GM18508 (cell line): Measurements from ENCODE around the gene CCN5.
"Not testable (repeated sequence)": the region's sequence is repeated elsewhere in the genome, so short reads cannot be mapped to it uniquely, and the experiment has no call there.

Experiments
- ATAC-seq: cut with Tn5 transposase; IDR thresholded peaks from one replicate; pipeline ENCODE4 v1.9.1; 2021; ENCODE audit warnings: moderate number of reproducible peaks; ENCODE audit not compliant: insufficient read depth, unreplicated experiment

Gene CCN5, protein sequence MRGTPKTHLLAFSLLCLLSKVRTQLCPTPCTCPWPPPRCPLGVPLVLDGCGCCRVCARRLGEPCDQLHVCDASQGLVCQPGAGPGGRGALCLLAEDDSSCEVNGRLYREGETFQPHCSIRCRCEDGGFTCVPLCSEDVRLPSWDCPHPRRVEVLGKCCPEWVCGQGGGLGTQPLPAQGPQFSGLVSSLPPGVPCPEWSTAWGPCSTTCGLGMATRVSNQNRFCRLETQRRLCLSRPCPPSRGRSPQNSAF

DNA sequence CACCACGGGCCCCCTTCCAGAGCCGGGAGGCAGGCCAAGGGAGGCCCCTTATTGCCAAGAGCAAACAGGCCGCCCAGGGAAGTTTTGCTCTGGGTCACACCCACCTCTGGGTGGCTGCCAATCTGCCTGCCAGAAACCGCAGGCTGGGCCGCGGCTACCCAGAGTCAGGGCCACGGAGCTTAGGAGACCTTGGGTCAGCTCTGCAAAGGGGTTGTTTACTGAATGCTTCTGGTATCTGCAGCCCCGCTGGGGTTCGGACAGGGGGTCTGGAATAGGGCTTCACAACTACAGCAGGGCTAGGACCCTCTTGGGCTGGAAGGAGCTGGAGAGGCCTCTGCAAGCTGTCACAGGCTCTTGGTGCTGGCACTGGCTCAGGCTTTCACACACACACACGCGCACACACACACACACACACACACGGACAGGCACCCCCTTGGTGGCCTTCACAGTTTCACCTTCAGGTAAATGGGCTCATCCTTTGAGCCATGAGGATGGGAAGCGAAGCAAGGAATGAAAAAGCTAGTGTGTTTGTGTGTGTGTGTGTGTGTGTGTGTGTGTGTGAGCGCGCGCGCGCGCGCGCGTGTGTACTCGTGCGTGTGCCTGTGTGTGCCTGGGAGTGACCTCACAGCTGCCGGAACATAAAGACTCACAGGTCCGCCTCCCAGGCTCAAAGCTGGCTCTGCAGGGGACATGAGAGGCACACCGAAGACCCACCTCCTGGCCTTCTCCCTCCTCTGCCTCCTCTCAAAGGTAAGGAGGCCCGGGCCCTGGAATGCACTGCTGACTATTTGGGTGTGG lies at the start of gene CCN5:
Gene CCN5, plus strand, starts transcription at position 669 of the 798 bp plus-strand sequence. Its CDS starts 22 bp downstream, at position 691.
- ATAC-seq = no peak

DNA sequence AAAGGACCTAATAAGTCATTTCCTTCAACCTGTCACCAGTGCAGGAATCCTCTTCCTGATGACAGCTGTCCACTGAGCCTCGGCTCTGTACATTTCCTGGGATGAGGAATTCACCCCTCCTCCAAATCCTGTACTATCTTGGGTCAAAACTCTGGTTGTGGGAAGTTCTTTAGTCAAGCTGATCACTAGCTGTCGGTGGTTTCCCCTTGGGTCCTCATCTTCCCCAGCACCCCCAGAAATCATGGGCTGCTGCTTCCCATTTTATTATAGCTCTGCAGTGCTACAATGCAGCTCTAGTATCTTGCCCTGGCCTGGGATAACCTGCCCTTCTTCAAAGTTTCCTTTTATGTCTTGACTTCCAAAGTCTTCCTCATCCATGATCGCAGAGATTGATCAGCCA lies 49.1 kb upstream of the CCN5 start:
- no peak for ATAC-seq

DNA sequence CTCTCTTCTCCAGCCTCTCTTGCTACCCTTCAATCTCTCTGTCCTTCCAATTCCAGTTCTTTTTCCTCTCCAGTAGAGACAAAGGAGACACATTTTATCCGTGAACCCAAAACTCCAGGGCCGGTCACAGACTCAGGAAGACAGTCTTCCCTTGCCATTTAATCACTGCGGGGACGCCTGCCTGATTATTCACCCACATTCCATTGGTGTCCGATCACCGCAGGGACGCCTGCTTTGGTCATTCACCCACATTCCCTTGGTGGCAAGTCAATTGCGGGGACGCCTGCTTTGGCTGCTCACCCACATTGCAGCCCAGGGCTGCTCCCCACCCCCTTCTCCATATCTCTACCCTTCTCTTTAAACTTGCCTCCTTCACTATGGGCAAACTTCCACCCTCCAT lies 44.3 kb upstream of the CCN5 start:
- not testable (repeated sequence) for ATAC-seq

DNA sequence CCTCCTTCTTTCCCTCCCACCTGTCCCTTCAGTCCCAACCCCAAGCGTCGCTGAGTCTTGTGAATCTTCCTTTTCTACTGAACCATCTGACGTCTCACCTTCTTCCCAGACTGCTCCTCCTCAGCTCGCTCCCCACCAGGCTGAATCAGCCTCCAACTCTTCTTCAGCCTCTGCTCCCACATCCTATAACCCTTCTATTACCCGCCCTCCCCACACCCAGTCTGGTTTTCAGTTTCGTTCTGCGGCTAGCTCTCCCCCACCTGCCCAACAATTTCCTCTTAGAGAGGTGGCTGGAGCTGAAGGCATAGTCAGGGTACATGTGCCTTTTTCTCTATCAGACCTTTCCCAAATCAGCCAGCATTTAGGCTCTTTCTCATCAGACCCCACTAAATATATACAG lies 43.6 kb upstream of the CCN5 start:
- not testable (repeated sequence) for ATAC-seq

DNA sequence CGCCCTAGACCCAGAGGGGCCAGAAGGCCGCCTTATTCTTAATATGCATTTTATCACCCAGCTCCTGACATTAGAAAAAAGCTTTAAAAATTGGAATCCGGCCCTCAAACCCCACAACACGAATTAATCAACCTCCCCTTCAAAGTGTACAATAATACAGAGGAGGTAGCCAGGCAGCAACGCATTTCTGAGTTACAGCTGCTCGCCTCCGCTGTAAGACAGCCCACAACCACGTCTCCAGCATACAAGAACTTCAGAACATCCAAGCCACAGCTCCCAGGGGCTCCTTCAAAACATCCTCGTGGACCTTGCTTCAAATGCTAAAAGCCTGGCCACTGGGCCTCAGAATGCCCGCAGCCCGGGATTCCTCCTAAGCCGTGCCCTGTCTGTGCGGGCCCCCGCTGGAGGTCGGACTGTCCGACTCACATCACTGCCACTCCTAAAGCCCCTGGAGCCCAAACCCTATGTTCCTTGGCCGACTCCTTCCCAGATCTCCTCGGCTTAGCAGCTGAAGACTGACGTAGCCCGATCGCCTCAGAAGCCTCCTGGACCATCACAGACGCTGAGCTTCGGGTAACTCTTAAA lies 42.8 kb upstream of the CCN5 start:
- ATAC-seq = not testable (repeated sequence)

DNA sequence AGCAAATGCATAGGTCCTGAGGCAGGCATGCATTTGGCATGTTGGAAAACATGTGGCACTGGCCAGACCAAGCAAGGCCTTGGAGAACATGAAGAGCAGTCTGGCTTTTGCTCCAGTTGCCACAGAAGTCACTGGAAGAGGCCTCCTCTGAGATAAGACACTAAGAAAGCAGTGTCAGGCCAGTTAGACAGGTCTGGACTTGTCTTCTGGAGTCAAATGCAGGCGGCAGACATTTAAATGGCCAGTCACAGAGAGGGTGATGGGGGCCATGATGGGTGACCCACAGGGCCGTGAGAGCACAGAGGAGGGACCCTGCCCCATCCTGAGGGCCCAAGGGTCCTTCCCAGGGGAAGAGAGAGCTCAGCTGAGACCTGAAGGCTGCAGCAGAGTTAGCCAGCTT lies 36.9 kb upstream of the CCN5 start:
- no peak for ATAC-seq

DNA sequence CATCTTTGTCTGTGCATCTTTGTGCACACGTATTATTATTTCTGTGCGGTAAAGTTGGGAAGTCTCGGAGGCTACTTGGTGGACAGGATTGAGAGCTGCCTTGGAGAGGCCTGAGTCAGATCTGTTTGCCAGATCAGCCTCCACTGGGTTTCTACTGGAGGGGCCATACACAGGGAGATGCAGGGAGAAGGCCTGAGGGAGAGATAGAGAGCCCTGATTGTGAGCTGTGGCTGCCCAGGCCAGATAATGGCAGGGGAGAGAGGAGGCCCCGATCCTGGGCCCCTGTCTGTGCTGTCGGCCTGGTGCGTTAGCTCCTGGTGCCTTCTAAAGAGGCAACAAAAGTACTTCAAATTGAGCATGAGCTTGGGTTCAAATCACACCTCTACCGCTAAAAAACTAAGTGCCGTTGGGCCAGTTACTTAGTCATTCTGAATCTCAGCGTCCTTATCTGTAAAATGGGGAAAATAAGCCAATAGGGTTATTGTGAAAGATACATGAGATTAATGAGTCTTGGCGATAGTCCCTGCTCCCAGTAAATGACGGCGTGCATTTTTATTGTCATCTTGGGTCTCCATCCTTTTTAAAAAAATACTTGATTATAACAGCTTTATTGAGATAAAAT lies 36.1 kb upstream of the CCN5 start:
- ATAC-seq = no peak

DNA sequence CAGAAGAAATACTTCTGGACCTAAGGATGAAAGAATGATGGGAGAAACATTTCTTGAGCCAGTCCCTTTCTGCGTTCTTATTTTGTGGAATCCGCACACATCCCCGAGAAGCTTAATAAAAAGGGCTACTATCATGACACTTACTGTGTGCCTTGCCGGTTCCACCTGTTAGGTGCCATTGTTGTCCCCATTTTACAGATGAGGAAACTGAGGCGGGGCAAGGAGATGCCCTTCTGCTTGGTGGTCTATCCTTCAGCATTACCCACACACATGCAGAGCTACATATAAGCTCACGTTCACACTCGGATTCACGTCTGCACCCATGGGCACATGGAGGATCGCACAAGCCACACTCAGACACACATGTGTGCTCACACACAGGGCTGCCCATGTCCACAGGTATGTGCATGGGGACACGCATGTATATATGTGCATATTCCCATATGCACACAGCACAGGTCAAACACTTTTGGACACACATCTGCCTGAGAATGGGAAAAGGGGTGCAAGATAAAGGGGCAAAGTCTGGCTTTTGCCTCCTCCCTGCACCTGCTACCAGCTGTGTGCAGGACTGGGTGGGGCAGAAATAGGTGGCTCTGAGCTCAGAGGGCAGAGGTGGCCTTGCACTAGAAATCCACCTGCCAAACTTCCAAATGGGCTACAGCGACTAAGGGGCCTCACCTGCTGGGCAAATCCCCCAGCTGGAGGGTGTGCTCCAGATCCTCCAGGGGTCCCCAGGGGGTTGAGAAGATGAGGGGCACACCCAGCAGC lies 33.2 kb upstream of the CCN5 start:
- no peak for ATAC-seq

DNA sequence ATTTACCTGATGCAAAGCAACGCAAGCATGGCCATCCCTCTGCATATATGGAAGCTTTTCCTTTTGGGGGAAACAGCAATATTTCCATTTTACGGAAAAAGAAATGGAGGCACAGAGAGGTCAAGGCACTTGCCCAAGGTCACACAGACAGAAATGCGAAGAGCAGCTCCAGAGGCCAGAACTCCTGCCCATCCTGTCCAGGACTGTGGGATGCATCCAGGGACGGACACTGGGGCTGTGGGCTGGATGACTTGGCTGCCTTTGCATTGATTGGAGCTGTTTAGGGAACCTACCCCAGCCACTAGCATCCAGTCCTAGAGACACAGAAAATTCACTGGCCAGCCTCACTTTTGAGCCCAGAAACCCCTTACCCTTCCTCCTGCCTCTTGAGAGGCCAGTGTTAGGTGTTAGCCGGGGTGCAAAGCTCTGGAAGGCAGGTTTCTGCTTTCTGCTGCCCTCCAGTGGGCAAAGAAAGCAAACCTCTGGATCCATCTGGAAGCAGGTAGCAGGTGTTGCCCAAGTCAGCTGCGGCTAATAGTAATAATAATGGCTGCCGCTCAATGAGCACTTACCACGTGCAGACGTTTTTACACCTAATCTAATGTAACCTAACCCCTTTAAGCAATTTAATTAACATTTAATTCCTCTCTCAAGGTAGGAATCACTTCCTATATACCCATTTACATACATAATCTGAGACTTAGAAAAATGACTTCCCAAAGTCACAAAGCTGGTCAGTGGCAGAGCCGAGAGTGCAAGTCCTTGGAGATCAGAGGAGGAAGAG lies 31.7 kb upstream of the CCN5 start:
- no peak for ATAC-seq

DNA sequence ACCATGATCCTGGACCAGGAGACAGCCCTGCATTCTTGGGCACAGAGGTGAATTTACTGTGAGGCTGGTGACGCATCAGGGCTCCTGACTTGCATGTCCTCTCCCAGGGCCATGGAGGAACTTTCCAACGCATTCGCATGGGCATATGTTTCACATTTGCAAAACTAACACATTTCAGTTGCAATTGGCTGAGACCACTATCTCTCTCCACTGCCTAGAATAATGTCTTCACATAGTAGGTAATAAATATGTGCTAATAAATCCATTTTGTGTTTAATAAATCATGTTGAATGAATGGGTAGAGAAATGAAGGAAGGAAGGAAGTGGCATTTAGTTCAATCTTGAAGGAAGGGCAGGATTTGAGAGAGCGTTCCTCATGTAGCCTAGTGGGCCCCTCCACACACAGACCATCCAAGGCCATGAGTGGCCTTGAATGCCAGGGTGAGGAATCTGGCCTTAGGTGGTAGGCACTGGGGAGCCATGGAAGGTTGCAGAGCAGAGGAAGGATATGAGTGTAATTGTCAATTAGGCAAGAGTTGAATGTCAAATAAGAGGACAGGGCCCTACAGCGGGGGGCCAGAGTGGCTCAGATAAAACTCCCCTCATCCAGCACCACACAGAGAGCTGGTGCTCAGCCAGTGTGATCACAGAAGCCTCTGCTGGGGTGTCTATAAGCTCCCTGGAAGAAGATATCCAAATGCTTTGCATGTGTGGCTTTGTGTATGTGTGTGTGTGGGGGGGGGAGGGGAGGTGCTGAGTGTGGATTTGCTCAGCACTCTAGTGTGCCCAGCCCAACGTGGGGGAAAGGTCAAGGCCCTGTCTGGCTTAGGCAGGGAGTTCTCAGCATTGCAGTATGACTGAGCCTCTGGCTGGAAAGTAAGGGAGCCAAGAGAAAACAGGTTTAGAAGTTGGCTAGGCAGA lies 30.9 kb upstream of the CCN5 start:
- ATAC-seq = no peak

DNA sequence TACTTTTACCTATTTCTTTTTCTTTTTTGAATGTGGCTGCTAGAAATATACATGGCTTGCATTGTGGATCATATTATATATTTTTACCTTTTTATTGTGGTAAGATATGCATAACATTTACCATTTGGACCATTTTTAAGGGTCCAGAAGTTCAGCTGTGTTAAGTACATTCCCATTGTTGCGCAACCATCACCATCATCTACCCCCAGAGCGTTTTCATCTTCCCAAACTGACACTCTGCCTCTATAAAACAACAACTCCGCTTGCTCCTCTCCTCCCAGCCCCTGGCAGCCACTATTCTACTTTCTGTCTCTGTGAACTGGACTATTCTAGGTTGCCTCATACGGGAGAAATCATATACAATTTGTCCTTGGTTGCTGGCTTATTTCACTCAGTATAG lies 28.2 kb upstream of the CCN5 start:
- no peak for ATAC-seq

DNA sequence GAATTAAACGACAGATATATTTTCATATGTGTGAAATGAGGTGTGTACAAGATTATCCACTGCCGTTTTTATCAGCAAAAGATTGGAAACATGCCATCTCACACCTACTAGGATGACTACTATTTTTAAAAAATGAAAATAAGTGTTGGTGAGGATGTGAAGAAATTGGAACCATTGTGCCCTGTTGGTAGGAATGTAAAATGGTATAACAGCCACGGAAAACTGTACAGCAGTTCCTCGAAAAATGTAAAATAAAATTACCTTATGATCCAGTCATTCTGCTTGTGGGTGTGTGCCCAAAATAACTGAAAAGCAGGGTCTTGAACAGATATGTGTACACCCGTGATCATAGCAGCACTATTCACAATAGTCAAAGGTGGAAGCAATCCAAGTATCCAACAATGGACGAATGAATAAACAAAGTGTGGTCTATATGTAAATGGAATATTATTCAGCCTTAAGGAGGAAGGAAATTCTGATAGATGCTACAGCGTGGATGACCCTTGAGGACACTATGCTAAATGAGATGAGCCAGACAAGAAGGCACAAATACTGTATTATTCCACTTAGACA lies 27.0 kb upstream of the CCN5 start:
- no peak for ATAC-seq

DNA sequence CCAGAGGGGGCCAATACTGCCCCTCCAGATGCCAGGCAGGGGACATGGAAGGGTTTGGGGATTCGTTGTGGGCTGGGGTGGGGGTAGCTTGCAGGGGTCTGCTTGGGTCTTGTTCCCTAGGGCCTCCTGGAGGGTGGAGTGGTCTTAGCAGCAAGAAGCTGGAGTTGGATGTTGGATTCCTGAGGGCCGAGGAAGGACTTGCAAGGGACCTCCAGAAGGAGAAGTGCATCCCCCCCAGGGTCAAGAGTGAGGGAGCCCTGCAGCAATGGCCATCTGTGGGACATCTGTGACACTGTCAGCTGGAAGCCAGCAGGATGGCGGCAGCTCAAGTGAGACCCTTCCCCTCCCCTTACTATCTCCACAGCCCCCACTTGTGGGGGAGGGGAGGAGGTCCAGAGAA lies 25.4 kb upstream of the CCN5 start:
- no peak for ATAC-seq

DNA sequence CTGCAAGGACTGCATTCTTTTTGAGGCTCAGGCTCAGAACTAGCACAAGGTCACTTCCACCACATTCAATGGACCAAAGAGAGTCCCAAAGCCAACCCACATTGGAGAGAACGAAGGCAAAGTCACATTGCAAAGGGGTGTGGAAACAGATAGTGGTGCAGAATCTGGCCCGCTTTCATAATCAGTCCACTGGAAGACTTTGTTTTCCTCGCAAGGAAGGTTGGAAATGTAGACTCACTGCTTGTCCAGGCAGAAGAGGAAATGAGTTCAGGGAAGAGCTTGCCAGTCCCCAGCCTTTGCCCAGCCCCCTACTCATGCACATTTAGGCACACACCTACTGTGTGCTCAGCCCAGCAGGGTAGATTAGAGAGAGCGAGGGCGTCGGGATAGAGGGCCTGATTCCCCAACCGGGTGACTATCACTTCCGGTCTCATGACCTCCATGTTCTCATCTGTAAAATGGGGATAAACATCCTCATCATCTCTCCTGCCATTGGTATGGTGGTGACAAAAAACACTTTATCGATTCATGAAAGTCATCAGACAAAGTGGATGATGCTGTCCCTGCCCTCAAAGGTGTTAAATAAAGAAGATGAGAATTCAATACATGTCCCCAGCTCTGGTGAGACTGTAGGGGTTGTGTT lies 24.3 kb upstream of the CCN5 start:
- ATAC-seq = no peak

DNA sequence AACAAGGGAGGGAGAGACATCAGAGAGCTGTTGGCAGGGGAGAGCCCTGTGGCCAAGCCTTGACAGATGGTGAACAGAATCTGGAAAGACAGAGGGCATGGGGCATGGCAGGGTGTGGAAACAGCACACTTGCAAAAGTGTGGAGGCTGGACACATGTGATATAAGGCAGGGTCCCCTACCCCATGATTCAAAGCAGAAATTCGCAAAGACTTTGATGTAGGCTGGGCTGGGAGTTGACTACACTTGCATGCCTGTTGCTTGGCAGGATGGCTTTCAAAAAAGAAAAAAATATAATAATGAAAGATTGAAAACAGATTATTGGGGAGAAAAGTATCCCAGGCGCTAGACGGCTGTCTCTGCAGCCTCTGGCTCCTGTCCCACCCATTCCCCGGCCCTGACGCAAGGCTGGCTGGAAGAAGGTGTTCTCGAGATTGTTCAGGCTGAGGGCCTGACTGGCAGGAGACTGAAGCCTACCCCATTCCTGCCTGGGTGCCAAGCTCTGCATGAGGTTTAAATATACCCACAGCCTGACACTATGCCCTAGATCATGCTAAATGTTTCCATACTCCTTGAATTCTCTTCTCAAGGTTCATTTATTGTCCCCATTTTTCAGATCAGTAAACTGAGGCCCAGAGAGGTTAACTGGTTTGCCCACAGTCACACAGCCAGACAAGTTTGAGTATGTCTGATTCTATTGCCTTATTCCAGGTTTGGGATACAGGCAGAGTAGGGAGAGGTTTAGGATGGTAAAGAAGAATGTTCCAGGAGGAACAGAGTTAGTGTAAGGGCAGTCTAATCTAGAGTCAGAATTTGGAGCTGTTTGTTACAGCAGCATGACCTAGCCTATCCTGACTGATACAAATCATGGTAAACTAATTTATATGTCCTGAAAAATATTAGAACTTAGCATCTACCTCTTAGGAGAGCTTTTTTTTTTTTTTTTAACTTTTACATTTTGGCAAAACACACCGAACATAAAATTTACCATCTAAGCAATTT lies 23.4 kb upstream of the CCN5 start:
- ATAC-seq = no peak

DNA sequence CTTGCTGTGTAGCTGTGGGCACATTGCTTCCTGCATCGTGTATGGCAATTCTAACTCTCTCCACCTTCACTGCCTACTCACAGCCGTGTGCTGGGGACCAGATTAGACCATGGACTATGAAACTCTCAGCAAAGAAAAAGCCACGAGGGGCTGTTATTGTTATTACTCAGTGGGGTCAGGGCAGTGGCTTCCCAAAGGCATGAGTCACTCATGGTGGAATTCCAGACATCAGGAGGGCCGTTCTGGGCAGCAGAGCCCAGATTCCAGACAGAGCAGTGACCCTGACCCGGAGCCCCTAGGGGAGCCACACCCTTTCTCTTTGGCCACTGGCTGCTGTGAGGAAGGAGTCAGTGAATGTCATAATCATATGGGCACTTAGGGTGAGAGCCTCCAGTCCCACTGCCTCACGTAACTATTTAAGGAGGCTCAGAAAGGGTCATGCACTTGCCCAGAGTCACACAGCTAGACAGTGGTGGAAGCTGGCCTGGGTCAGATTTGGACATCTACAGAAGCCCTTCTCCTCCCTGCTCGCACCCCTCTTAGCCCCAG lies 22.2 kb upstream of the CCN5 start:
- ATAC-seq = no peak
